Fibroblast of lung (primary cell): ENCODE results near the gene EEF1G.

Experiments used
- EZH2 ChIP-seq: IDR thresholded peaks from 2 replicates; pipeline ENCODE4 v1.5.1; 2012; ENCODE audit warnings: low read length, control low read depth, mild to moderate bottlenecking; ENCODE audit errors: missing control alignments
- TF ChIP-seq, protein P1 (sequence below), 2 donors: IDR thresholded peaks in 1 of 2; conservative IDR thresholded peaks in 1 of 2; 1 replicate in 1 of 2; 2 replicates in 1 of 2; pipeline ENCODE4 v1.5.1; 2011 to 2012; ENCODE audit warnings: low read length in 2 of 2, control low read depth in 1 of 2, inconsistent platforms in 1 of 2, low read depth in 1 of 2, mild to moderate bottlenecking in 1 of 2

DNA sequence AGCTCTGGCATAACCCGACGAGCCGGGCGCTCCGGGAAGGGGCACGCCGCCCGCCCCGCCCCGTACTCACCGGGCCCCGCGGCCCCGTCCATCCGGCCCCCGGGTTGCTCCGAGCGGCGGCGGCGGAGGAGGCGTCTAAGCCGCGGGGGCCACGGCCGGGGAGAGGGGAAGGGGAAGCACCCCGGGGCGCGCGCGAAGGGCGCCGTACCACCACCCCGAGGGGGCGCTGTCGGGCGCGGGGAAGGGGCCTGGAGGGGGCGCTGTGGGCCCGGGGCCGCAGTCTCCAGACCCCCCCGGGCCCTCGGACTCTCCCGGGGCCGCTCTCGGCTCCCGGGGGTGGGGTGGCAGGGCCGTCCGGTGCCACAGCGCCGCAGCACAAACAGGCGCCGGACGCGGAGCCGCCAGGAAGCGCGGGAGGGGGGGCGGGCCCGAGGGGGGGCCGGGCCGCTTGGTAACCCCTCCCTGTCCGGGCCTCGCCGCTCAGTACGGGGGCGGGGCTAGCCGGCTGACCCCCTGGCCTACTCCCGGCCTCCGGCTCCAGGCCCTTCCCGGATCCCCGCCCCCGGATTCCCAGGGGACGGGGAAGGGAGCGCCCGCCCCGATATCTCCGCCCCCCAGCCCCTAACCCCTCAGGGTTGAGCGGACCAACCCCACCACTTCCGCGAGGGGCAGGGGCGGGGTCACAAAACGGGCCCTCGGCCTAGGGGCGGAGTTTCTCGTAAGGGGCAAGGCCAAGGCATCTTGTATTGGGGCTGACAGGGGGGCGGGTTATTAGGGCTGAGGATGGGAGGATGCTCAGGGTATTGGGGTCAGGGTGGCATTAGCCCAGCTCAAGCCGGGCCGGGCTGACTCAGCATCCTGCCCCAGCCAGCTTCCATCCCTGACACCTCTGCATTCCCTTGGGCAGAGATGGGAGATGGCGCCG is 38.9 kb upstream of the EEF1G start, which contains the start of the genes EML3 and ROM1:
- TF ChIP-seq, protein P1, sequence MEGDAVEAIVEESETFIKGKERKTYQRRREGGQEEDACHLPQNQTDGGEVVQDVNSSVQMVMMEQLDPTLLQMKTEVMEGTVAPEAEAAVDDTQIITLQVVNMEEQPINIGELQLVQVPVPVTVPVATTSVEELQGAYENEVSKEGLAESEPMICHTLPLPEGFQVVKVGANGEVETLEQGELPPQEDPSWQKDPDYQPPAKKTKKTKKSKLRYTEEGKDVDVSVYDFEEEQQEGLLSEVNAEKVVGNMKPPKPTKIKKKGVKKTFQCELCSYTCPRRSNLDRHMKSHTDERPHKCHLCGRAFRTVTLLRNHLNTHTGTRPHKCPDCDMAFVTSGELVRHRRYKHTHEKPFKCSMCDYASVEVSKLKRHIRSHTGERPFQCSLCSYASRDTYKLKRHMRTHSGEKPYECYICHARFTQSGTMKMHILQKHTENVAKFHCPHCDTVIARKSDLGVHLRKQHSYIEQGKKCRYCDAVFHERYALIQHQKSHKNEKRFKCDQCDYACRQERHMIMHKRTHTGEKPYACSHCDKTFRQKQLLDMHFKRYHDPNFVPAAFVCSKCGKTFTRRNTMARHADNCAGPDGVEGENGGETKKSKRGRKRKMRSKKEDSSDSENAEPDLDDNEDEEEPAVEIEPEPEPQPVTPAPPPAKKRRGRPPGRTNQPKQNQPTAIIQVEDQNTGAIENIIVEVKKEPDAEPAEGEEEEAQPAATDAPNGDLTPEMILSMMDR (conservative IDR thresholded peaks at IDR 0.05 in 1 of 2, IDR thresholded peaks at IDR 0.05 in 1 of 2; ENCODE audit: low read depth in 1 of 2, low read length in 2 of 2): peak; percentile 51 to 85
- TF ChIP-seq EZH2: no peak
